GM19351 (cell line): Measurements from ENCODE around the gene PDE9A.

Experiments
- ATAC-seq: cut with Tn5 transposase; IDR thresholded peaks from one replicate; pipeline ENCODE4 v1.9.1; 2021; ENCODE audit warnings: mild to moderate bottlenecking, moderate library complexity; ENCODE audit not compliant: unreplicated experiment

PDE9A gene

DNA sequence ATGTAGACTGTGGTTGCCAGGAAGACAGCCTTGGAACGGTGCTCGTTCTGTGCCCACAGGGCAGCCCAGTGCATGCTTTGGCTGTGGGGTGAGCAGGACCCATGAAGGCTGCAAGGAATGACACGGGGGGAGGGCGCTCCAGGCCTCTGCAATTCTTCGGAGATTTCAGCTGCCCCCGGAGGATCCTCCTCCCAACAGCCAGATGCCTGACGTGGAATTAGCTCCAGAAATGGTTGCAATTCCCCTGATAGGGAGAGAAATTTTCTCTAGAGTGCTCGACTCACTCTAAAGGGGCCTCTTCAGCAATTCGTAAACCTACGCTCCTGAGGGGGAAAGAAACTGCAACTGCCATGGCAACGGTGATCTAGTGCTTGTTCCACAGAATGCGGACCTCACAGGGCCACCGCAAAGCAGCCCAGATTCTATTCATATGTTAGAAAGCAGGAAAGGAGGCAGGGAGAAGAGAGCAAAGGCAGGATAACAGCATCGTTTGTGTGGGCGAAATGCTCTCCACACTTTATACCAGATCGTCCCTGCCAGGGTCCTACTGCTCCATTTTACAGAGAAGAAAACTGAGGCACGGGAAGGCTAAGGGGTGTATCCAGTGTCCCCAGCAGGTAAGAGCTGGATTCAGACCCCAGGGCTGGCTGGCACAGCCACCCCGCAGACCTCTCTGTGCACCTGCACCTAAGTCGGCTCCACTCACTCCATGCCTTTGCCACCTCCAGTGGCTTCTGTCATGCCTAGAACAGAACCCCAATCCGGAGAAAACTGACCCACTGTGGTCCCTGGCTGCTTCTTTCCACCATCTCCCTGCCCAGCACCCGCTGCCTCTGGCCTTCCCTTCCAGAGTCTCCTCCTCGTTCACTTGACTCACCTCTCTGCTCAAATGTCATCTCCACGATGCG is 11.9 kb upstream of the PDE9A start:
- ATAC-seq = no peak

DNA sequence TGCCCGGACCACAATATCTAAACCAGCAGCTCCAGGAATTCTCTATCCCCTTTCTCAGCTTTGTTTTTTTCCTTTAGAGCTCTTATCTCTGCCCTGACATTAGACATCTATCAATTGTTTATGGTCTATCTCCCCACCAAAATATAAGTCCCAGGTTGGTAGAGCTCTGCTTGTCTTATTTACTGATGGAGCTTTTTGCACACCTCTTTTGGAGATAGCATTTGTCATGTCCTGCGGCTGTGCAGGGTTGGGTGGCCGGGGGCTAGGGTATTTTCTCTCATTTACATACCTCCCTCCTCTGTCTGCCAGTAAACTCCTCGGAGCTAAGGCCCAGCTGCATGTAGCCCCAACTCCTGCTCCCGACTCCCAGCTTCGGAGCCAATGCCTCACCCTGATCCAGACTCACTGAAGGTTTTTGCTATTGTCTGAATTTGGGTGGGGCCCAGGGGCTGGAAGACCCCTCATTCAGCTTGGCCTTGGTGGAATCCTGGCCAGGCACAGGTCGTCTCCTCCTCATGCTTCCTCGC is 11.1 kb upstream of the PDE9A start:
- no peak for ATAC-seq

DNA sequence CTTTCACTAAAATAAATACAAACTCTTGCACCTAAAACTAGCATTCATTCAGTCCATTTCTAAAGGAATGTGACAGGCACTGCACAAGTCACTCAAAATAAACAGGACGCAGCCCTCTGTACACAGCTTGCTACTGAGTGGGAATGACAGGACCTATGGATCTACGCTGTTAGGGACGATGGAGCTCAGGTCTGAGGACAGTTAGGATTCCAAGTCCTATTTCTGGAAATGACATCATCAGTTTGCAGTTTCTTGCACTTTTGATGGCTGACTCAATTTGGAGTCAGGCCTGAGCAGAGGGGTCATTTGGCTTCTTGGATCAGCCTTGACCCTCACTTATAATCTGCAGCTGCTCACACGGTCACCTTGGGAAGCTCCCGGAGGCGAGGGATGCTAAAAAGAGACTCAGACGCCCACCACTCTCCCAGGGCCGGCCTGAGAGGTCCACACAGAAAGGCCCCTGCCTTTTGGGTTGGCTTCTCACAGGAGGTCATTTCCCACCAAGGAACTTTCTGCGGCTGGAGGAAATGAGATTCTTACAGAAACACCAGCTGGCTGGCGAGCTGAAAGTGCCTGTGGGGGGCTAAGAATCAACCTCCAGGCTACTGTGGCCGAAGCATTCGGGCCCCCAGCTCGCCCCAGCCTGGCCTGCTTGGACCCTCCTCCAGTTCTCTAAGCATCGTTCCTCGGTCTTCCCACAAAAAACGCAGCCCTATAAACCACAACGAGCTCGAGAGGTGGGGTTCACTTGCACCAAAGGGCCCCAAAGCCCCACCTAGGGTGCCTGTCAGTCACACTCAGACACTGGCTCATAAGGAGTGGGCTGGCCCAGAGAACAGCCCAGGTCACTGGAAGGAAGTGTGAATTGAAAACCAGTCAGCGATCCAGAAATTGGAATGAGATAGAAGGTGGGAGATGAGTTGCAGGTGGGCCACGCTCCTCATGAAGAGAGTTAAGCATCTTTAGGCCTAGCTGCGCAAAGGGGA is 8.9 kb upstream of the PDE9A start:
- ATAC-seq = no peak

DNA sequence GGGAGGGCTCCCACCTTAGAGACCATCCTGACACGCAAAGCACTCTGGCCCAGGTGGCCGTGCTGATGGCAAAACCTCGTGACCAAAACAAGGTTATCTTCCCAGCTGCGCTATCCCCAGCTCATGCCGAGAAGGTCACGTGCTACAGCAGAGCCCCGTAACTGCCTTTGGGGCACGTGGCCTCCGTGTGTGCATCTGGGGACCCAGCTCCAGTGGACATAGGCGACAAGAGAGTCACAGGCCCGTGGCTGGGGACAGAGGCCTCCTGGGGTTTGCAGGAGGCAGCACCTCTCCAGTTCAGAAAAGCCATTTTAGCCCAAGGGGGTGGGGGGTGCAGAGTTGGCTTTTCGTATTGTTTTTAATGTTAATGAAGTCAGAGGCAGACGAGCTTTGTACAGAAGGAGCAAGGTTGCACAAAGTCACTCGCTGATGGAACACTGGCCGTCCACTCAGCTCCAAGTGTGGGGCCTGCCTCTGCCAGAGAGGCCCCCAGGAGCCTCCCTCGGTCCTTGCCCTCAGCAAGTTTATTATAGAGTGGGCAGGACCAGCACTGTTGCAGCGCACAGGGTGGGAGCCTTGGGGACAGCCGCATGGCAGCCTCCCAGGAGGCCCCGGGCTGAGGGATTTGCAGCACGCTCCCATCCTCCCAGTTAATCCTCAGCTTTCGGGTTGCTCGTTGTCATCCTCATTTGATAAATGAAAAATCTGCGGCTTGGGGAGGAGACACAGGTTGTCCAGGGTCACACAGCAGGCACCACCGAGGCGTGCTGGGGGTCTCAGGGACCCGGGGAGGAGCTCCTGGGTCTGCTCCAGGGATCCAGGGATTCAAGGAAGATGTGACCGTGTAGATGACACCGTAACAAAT is 8.0 kb upstream of the PDE9A start:
- ATAC-seq = no peak

DNA sequence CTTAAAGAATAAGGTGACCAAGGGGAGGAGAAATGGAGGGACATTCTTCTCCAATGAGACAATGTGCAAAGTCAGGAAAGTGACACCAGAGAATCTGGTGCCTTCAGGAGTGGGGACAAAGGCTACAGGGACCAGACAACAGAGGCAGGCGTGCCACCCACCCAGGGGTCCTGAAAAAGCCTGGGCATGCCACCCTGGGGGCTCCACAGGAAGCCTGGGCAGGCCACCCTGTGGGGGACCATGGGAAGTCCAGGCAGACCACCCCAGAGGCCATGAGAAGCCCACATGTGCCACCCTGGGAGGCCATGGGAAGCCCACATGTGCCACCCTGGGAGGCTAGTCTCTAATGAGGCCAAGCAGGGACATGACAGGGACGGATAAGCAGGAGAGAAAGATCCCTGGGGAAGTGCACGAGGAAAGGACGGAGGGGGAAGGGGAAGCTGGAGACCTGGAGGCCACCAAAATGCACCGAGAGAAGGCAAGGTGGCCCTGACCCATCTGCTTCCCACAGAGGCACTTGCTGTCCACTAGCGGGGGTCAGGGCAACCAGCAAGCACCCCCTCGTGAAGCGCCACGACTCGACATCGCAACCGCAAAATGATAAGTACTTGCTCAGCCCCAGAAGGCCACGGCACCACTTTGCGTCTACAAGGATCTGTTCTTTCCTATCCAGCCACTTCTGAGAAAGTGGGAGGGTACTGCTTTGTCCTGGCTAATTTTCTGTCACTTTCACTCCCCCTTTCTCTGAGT is 7.2 kb upstream of the PDE9A start:
- no peak for ATAC-seq

DNA sequence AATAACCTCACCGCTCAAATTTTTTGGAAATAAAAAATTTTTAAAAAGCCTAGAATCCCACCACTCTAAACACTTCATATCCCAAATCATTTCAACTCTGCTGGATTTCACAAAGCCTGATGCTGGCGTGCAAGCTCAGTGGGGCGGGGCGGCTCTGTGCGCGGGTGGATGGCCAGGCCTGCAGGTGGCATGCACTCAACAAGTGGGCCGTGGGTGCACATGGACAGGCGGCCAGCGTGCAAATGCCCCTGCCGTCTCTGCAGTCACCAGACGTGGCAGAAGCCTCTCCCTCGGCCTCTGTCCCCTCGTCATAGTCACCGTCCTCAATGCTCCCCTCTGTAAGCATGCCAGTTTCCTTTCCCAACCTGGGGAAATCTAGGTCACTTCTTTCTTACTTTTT is 6.6 kb upstream of the PDE9A start:
- no peak for ATAC-seq

DNA sequence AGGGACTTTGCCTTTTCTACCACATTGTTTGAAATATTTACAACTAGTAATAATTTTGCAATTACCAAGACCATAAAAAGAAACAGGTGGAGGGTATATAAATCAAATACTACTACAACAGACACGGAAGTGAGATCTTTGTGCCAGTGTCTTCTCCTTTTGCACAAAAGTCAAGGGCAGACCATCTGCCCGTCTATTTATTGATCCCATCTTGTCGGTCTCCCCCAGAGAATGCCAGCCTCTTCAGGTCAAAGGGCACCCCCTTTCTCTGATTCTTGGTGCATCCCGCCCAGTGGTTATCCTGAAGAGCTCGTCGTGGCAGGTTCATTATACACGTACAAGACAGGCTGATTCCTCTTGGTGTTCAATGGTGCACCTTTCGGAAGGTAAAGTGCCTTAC is 4.8 kb upstream of the PDE9A start:
- ATAC-seq = no peak

DNA sequence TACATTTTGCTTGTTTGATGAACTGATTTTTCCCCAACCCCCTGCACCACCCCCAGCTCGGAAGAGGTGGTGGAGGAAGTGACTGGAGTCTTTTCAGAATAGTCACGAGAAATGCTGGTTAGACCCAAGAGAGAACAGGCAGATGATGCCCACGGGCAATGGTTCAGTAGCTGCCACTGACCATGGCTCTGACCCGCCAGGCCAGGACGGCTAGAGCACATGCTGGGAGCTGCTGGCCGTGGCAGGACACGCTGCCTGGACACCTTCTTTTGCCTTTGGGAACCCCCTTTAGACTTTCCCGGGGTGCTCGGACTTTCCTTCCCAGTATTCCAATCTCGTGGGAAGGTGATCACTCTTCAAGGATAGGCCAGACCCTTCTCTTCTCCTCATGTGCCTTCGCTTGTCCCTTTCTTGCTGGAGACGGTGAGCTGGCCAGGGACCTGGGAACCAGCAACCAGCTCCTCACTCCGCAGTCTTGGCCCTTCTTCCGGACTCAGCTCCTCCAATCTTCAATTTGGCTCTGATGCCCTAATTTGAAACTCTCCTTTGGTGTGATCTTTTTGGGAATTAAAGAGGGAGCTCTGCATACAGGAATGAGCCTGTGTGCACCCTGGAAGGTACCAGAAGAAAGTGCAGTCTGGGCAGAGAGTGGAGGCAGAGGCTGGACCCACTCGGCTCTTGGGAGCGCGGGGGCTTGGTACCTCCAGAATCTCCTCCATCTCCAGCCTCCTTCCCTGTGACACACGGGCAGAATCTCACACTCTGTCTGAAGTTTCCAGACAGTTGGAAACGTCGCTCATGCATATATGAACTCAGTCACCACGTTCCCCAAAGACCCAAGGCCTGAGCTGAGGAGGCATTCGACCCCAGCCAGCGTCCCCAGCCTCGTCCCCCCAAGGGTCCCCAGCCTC is 4.0 kb upstream of the PDE9A start:
- ATAC-seq = no peak

DNA sequence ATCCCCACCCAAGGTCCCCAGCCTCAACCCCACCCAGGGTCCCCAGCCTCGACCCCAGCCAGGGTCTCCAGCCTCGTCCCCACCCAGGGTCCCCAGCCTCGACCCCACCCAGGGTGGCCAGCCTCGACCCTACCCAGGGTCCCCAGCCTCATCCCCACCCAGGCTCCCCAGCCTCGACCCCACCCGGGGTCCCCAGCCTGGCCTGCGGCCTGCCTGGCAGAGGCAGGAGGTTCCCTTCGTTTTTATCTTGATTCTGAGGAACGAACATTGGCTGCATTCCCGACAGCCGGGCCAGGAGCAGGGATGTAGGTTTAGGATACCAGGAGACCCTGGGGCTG is 3.4 kb upstream of the PDE9A start:
- ATAC-seq = no peak

DNA sequence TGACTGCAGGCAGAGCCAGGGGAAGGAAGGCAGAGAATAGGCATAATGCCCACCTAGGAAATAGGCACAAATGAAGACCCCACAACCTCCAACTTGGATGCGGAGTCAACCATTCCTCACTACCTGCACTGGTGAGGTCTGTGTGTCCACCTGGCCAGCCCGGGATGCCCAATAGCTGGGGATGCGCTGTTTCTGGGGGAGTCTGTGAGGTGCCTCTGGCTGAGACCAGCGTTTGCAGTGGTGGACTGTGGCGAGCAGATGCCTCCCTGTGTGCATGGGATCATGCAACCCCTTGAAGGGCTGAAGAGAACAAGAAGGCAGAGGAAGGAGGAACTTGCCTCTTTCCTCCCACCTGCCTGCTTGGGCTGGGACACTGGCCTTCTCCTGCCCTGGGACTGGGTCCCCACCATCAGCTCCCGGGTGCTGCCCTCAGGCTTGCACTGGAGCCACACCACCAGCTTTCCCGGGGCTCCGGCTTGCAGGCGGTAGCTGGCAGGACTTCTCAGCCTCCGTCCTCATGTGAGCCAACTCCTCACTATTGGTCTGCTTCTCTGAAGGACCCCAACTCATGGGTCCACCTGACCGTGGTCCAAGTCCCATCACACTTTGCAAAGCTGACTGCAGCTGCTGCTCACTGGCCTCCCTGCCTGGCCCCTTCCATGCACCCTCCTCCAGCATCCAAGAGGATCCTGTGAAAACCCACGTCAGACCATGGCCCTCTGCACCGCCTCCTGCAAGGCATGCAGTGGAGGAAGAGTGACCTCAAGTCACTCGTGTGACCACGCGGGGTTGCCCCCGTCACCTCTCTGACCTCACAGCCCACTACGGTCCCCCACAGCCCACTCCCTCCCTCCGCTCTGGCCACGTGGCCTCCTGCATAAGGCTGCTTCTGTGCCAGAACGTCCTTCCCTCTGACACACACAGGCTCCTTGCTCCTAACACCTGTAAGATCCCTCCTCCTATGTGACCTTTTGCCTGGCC is 2.7 kb upstream of the PDE9A start:
- ATAC-seq = no peak

DNA sequence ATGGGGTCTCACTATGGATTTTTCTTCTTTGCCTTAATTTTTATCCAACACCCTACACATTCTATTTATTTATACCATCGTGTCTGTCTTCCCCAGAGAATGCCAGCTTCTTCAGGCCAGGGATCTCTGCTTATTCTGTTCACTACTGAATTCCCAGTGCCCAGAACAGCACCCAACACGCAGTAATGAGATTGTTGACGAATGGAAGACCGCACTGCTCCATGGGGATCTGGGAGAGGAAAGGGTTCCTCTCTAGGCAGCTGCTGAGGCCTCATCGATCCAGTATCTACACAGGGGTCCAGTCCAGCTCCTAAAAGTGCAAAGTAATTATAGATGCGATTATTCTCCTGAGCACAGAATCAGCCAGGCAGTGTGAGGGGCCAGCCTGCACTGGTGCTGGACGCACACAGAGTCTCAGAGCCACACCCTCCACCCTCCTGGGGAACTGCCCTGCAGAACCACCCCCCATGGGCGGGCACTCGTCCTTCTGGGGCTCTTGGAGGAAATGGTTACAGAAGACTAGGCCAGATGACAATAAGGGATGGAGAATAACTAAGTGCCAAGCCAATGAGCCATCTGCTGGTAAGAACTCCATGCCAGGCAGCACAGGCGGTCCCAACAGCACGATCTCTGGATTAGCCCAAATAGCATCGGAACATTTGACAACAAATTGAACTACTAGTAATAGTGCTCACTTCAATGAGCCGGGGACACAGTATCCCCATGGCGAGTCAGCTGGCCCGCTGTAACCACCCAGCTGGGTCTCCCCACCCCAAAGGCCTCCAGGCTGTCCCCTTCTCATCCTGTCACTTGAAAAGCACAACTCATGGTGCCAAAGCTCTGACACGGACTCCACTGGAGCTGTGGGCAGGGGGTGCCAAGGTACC is 1.7 kb upstream of the PDE9A start:
- ATAC-seq = no peak

DNA sequence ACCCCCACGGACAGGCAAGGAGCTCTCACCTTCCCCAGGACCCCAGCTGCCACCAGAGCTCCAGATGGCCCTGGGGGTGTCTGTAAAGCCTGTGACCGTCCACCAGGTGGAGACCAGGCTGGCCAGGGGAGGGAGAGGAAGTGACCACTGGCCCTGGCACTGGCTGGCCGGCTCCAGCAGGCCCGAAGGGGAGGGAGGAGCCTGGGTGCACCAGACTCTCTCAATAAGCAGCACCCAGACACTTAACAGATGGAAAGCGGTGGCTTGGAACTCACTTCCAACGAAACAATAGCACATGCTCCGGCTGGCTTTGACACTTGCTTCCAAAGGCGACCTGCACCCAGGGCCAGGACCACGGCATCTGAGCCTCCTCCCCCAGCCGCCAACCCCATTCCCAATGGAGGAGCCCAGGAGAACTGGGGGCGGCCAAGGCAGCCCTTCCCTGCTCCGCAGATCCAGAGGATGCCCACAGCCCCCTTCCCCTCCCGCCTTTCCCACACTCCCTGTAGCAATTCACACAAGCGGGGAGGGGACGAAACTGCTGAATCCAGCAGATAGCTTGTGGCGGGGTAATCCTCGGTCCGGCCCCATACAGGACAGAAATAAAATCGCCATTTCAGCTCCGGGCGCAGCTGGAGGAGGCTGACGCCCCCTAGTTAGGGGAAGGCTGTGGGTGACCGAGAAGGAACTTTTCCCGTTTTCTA is 742 bp upstream of the PDE9A start:
- ATAC-seq = no peak

DNA sequence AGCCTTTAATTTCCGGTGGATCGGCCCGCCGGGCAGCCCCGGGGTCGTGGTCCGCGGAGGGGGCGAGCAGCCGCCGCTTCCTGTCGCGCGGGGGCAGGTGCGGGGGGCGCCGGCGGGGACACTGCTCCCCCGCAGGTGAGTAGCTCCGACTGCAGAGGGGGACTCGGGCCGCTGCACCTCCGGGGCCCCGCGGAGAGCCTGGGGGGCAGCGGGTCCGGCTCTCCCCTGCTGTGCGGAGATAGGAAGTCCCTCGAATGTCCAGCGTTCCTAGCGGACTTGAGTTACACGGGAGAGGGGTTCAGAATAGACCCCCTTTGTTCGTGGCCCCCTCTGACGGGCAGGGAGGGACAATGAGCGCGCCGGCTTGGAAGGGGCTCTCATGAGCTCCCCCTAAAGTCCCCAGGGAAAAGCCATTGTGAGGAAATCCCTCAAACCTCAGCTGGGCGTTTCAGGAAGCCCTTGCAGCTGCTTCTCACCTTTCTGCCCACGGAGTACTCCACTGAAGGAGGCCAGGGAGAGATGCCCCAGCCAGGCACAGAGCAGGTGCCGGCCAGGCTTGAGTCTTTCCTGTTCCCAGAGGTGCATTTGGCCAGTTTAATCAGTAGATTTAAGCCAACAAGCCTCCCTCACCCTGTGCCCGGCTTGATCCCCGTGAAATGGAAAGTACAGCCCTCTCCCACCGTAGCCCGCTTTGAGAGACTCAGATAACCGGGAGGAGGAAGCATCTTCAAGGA is 925 bp downstream of the PDE9A start:
- ATAC-seq = no peak

DNA sequence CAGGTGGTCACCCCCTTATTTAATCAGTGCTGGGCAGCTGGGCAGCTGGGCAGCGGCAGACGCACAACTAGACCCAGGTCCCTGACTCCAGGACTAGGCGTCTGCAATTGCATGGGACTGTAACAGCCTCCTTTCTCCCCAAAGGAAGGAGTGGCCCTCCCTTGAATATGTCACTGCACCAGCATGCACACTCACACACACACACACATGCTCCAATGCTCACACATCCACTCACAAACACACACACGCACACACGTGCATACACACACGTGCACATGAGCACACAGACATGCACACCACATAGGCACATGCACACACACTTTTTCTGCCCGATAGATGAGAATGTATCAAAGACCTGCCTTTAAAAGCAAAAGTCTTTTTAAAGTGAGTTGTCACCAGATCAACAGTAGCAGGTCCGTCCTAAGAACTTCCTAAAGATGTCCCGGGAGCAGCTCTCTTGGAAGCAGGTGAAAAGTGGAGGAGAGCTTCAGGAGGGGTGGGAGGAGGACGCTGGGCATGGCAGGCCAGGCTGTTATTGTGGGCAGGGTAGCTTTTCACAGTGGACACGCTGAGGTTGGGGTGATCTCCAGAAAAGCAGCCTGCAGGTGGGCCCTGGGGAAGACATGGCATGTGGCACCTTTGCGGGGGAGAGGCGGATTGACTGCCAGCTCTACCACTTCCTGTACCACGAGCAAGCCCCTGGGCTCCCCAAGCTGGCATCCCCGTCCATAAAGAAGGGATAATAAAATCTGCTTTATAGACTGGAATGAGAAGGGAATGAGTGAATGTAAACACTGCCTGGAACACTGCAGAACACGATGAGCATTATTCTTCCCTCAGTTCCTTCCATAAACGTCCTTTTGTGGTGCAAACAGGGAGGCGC is 1.7 kb downstream of the PDE9A start:
- ATAC-seq = no peak
